ENCODE measurements around the gene CELSR1. TPM values are rescaled to one million over a fixed set of nuclear protein-coding genes. Genes with fewer than 3 reads are reported as not detected.

The CELSR1 gene
- total RNA-seq, 3 donors from 2014 or later (not counting 1 experiment from before 2014, with no cell fraction given), result 0.89 to 3.9 (median 1.9) TPM

DNA sequence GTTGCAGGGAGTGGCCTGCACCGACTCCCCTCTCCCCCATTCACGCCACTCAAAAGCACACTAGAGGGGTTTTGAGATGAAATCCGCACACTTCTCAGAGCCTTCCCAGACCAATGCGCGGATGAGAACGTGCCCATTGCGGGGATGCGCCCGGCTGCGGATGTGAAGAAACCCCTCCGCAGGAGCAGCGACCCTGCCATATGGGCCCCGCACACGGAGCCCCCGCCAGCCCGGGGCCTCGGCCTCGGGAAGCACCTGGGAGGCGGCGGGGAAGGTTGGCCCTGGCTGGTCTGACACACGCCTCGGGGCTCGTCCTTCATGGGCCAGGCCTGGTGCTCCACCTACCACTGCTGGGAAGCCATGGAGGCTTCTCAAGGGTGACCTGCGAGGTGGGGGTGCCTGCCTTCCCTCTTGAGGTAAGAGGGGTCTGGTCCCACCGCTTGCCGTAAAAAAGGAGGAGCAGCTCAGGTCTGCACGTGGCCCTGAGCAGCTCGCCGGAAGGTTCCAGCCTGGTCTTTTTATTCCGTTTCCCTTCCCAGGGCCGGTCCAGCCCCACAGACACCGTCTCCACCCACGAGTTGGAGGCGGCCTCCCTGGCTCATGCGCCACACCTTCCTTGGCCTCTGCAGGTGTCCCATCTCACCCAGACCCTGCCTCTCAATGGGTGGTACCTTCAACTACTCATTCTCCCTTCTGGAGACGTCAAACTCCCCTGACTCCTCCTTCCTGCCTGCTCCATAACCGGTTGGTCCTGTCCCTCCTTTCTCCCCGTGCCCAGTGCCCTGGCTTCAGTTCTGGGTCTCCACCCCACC, 162.6 kb downstream of the CELSR1 start:
- Mint-ChIP-seq H3K9me3 (peaks cover 7 to 9% of the 10 kb centered on the region in 2 donors), H3K36me3 (no peaks in the 10 kb centered on the region), H3K27ac (peak overlapping the region; percentile 83 to 90), H3K4me3 (peak overlapping the region; percentile 81), H3K4me1 (peaks cover 61 to 69% of the 10 kb centered on the region in 2 donors), H3K27me3 (ENCODE audit: low read depth in 2 of 2) (peaks cover 0 to 9% of the 10 kb centered on the region in 2 donors)
- intact Hi-C loops (cut with micrococcal nuclease), result no loop called here
- no peak overlapping the region for H3K27ac ChIP-seq (ENCODE audit: low read length)
- H3K36me3 ChIP-seq (ENCODE audit: control insufficient read depth, insufficient read depth, low read length), result no peaks in the 10 kb centered on the region
- WGBS (ENCODE audit: insufficient coverage), result 82% methylated on average over 38 of the region's 38 CpGs
- TF ChIP-seq, protein P1, sequence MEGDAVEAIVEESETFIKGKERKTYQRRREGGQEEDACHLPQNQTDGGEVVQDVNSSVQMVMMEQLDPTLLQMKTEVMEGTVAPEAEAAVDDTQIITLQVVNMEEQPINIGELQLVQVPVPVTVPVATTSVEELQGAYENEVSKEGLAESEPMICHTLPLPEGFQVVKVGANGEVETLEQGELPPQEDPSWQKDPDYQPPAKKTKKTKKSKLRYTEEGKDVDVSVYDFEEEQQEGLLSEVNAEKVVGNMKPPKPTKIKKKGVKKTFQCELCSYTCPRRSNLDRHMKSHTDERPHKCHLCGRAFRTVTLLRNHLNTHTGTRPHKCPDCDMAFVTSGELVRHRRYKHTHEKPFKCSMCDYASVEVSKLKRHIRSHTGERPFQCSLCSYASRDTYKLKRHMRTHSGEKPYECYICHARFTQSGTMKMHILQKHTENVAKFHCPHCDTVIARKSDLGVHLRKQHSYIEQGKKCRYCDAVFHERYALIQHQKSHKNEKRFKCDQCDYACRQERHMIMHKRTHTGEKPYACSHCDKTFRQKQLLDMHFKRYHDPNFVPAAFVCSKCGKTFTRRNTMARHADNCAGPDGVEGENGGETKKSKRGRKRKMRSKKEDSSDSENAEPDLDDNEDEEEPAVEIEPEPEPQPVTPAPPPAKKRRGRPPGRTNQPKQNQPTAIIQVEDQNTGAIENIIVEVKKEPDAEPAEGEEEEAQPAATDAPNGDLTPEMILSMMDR (IDR thresholded peaks at IDR 0.05), result no peak
- ATAC-seq (no peak), DNase-seq (no peak)
- peaks cover 67% of the 10 kb centered on the region for H3K4me1 ChIP-seq (ENCODE audit: control insufficient read depth, insufficient read depth, low read length)
- peaks cover 22% of the 10 kb centered on the region for H3K9me3 ChIP-seq (ENCODE audit: control insufficient read depth, insufficient read depth, low read length)
- no peak overlapping the region for H3K4me3 ChIP-seq (ENCODE audit: low read length)
- no peaks in the 10 kb centered on the region for H3K27me3 ChIP-seq (ENCODE audit: control insufficient read depth, insufficient read depth, low read length)

DNA sequence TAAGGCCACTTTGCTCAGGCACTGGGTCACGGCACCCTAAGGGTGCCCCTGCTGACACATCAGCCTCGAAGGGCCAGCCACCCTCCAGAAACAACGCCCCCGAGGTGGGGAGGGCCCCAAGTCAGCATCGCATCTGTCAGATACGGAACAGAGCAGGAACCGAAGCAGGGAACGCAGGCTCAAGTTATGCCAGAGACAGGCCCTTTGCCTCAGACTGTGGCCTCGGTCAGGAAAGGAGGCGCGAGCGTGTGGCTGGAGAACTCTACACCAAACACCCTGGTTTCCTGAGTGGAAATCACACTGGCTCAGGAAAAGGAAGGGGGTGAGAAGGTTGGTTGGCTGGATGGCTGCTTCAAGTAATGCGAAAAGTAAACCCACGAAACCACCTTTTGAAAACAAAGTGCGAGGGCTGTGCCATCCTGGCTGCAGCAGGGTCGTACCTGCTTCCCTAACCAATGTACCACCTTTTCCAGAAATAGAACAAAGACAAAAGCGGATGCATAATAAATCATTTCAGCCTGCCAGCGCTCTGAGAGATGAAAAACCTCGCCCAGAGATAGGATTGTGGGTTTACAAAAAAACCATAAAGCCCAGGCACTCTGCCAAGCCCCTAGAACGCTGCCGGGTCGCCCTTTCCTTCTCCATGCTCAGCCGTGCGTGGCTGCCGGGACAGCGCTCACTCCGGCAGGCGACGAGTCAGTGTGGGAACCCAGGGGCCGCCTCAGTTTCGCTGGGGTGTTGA, 163.3 kb downstream of the CELSR1 start:
- Mint-ChIP-seq H3K27ac (peak overlapping the region; percentile 83 to 90), H3K4me3 (peak overlapping the region; percentile 81), H3K36me3 (no peaks in the 10 kb centered on the region), H3K4me1 (peaks cover 62 to 74% of the 10 kb centered on the region in 2 donors), H3K9me3 (peaks cover 7 to 9% of the 10 kb centered on the region in 2 donors), H3K27me3 (ENCODE audit: low read depth in 2 of 2) (peaks cover 0 to 9% of the 10 kb centered on the region in 2 donors)
- peak; percentile 34 to 60 (median 36) for ATAC-seq
- no peak overlapping the region for H3K4me3 ChIP-seq (ENCODE audit: low read length)
- peaks cover 75% of the 10 kb centered on the region for H3K4me1 ChIP-seq (ENCODE audit: control insufficient read depth, insufficient read depth, low read length)
- intact Hi-C loops (cut with micrococcal nuclease), result no loop called here
- TF ChIP-seq, protein P1 (IDR thresholded peaks at IDR 0.05), result no peak
- 11% methylated on average over 31 of the region's 31 CpGs for WGBS (ENCODE audit: insufficient coverage)
- H3K27ac ChIP-seq (ENCODE audit: low read length), result peak overlapping the region; percentile 59
- peak; percentile 47 to 70 for DNase-seq
- H3K27me3 ChIP-seq (ENCODE audit: control insufficient read depth, insufficient read depth, low read length), result no peaks in the 10 kb centered on the region
- peaks cover 22% of the 10 kb centered on the region for H3K9me3 ChIP-seq (ENCODE audit: control insufficient read depth, insufficient read depth, low read length)
- no peaks in the 10 kb centered on the region for H3K36me3 ChIP-seq (ENCODE audit: control insufficient read depth, insufficient read depth, low read length)

DNA sequence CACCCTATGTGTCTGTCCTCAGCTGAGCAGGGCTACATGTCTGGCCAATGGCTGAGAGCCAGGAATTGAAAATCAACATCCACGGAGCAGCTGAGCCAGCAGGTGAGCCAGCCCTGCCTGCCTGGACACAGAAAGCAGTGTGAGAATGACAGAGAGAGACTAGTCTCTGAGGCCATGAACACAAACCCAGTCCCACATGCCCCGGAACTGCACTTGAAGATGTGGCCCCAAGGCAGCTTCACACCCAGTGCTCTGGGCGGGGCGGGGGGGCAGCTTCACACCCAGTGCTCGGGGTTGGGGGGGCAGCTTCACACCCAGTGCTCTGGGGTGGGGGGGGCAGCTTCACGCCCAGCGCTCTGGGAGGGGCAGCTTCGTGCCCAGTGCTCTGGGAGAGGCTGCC, 164.3 kb downstream of the CELSR1 start:
- peaks cover 22% of the 10 kb centered on the region for H3K9me3 ChIP-seq (ENCODE audit: control insufficient read depth, insufficient read depth, low read length)
- Mint-ChIP-seq H3K27ac (peak overlapping the region; percentile 80 to 90), H3K9me3 (peaks cover 7 to 9% of the 10 kb centered on the region in 2 donors), H3K36me3 (no peaks in the 10 kb centered on the region), H3K27me3 (ENCODE audit: low read depth in 2 of 2) (peaks cover 0 to 11% of the 10 kb centered on the region in 2 donors), H3K4me1 (peaks cover 52 to 79% of the 10 kb centered on the region in 2 donors), H3K4me3 (peak overlapping the region; percentile 72)
- no peaks in the 10 kb centered on the region for H3K27me3 ChIP-seq (ENCODE audit: control insufficient read depth, insufficient read depth, low read length)
- H3K36me3 ChIP-seq (ENCODE audit: control insufficient read depth, insufficient read depth, low read length), result no peaks in the 10 kb centered on the region
- no peak overlapping the region for H3K4me3 ChIP-seq (ENCODE audit: low read length)
- H3K27ac ChIP-seq (ENCODE audit: low read length), result peak overlapping the region; percentile 59
- ATAC-seq (peak; percentile 49 to 69 (median 65)), DNase-seq (peak; percentile 37 to 71)
- intact Hi-C loops (cut with micrococcal nuclease), result no loop called here
- 21% methylated on average over 7 of the region's 8 CpGs for WGBS (ENCODE audit: insufficient coverage)
- H3K4me1 ChIP-seq (ENCODE audit: control insufficient read depth, insufficient read depth, low read length), result peaks cover 75% of the 10 kb centered on the region
- TF ChIP-seq, protein P1 (IDR thresholded peaks at IDR 0.05), result no peak

Measured in natural killer cell (primary cell).